HG03025 (cell line): Measurements from ENCODE around the gene TH.

Experiments used
- ATAC-seq: cut with Tn5 transposase; IDR thresholded peaks from one replicate; pipeline ENCODE4 v1.9.1; 2021; ENCODE audit warnings: mild to moderate bottlenecking, moderate library complexity; ENCODE audit not compliant: unreplicated experiment, low FRiP score

TH gene

DNA sequence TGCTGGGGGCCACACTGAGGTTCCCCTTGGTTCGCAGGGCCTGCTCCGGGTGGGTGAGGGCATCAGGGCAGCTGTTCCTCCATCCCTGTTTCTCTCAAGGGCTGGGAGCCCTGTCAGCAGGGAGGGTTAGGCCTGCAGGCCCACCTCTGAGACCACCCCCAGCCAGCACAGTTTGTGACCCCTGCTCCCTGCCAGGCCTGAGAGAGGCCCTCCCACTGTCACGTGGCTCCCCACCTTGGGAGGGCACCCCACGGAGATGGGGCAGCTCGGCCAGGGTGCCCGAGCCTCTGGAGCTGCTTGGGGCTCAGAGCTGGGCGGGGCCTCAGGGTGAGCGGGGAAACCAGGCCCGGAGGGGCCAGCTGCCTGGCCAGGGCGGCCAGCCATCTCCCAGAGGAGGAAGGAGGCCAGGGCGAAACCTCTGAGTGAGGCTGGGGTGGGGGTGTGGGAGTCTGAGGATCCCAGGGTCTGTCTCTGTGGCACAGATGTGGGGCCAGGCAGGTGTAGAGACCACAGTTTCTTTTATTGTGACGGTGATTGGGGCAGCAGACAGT, 8.1 kb downstream of the TH start:
- ATAC-seq = no peak

DNA sequence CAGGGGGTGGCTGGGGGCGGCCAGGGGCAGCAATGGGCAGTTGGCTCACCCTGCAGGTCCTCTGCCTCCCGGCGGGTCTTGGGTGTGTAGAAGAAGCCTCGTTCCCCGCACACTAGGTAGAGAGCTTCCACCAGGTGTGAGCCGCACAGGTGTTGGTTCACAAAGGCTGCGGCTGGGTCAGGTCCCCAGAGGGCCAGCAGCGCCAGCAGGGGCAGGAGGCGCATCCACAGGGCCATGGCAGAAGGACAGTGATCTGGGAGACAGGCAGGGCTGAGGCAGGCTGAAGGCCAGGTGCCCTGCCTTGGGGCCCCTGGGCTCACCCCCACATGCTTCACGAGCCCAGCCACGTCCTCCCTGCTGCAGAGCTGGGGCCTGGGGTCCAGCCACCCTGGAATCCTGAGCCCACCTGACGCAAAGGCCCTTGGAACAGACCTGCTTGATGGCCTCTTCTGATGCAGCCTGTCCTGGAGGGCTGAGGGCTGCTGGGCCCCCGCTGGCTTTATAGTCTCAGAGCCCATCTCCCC, 10.8 kb downstream of the TH start, which contains the start of gene INS:
Gene INS (minus strand): TSS at position 474 of the 524 bp plus-strand sequence. CDS start 238 bp downstream, at position 236.
- ATAC-seq = no peak

DNA sequence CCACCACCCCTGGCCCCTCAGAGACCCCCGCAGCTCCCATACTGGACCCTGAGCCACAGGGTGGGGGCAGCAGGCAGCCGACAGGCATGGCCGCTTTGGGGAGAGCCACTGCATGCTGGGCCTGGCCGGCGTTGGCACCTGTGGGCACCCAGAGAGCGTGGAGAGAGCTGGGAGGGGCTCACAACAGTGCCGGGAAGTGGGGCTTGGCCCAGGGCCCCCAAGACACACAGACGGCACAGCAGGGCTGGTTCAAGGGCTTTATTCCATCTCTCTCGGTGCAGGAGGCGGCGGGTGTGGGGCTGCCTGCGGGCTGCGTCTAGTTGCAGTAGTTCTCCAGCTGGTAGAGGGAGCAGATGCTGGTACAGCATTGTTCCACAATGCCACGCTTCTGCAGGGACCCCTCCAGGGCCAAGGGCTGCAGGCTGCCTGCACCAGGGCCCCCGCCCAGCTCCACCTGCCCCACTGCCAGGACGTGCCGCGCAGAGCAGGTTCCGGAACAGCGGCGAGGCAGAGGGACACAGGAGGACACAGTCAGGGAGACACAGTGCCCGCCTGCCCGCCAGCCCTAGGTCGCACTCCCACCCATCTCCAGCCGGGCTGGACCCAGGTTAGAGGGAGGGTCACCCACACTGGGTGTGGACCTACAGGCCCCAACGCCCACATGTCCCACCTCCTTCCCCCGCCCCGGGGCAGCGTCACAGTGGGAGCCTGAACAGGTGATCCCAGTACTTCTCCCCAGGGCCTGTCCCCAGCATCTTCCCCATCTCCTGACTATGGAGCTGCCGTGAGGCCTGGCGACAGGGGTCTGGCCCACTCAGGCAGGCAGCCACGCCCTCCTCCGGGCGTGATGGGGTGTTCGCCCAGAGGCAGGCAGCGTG, 11.8 kb downstream of the TH start:
- no peak for ATAC-seq

DNA sequence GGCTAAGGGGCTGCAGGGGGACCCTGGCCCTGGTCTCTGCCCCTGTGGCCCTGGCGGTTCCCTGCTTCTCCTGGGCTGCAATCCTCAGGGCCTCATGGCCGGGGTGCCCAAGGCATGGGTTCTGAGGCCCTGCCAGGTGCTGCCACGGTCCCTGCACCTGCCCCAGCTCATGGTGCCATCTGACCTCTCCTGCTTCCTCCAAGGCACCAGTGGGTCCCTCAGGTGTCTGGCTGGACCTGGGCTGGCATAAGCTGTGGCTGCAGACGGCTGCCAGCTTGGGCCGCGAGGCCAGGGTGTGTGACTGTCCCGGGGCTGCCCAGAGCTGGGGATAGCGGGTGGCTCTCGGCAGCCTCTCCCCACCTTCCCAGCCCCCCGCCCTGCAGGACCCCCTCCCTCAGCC, 12.6 kb downstream of the TH start:
- no peak for ATAC-seq

DNA sequence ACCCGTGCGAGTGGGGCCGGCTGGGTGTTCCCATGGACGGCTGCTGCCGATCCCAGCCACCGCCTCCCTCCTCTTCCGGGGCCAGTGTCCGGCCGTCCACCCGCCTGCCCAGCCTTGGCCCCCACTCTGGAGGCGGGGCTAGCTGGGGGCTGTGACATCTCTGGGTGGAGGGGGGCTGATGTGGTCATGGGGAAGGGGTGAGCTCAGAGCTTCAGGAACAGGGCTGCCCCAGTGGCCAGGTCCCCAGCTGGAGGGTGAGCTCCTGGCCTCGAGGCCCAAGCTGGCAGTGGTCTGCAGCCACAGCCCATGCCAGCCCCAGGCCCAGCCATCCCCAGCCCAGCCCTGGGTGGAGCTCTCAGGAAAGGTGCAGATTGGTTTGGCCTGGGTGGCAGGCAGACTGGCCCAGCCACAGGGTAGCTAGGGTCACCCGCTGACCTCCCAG, 13.3 kb downstream of the TH start:
- no peak for ATAC-seq

DNA sequence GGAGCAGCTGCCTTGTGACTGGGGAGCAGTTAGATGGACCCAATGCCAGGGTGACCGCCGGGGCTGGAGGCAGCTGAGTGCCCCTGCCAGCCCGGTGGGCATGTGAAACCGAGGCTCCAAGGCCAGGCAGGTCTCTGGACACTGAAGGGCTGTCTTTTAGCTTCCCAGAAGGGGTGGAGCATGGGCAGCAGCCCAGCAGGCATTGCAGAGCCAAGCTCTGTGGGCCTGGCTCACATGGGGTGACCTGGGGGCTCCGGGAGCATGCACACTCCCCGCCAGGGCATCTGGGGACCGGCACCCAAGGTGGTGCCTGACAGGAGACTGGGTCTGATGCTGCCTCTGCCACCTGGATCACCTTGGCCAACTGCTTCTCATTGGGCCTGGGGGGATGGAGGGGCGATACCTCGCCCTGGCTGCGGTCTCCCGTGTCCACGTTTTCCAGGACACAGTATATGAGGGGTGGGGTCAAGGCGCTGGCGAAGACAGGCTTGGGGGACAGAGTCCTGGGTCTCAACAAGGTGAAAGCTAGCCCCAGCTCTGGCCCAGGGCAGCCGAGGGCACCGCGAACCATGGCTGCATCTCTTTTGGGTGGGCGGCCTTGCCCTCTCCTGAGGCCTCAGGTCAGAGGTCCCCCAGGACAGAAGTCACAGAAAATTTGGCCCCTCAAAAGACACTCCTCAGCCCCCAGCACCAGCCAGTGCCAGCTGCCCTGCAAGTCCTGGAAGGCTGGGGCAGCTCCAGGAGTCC, 14.1 kb downstream of the TH start:
- no peak for ATAC-seq

DNA sequence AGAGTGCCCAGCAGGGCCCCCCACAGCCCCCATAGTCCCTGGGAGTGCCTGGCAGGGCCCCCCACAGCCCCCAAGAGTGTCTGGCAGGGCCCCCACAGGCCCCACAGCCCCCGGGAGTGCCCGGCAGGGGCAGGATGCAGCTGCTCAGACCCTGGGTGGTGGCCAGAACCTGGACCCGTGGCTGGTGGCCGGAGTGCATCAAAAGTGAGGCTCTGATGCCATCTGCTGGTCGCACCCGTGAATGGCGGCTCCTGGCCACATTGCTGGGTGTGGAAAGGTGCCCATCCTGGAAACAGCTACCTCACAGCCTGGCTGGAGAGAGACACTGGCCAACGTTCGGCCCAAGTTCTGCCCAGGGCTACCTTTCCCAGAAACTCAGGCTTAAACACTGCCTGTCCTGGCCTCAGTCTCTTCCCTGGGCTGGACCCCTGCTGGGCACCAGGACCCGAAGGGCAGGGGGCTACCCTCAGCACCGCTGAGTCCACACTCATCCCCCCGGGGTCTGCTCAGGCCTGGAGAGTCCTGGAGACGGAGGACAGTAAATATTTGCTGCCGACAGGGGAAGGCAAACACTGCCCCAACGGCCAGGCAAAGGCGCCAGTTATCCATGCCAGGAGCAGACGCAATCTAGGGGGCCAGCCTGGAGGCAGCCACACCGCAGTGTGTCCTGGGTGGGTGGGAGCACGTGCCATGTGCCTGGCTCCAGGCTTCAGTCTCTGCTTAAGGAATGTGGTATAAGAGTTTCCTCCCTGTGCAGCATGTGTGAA, 15.0 kb downstream of the TH start:
- no peak for ATAC-seq

DNA sequence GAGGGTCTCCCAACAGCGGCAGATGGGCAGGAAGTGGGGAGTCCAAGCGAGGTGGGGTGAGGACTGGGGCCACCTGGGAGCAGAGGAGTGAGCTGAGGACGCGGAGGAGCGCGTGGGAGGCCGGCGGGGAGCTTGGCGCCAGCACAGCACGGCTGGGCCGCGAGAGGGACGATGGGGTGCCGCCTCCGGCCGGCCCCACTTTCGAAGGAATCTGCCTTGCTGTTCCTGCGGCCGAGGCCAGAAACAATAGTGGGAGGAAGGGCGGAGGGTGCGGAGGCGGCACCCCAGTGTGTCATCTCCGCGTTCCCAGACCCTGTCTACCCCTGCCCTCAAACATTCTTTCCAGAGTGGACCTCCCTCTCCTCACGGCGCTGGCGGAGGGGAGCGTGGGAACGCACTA, 16.1 kb downstream of the TH start:
- no peak for ATAC-seq

DNA sequence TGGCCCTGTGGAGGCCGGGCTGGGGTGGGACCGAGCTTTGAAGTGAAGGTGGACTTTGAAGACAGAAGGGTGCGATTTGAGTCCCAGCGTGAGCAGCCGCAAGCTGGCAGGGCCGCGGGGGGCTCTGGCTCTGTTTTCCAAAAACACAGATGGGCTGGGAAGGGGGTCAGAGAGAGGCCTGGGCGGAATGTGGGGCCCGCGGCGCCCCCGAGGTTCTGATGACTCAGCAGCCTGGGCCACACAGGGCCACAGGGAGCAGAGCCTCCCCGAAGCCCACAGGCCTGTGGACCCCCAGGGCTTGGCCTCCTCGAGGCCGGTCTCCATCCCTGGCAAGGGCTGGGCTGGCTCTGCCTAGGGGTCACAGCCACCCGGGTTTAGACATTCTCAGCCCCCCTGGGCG, 16.7 kb downstream of the TH start:
- ATAC-seq = no peak

DNA sequence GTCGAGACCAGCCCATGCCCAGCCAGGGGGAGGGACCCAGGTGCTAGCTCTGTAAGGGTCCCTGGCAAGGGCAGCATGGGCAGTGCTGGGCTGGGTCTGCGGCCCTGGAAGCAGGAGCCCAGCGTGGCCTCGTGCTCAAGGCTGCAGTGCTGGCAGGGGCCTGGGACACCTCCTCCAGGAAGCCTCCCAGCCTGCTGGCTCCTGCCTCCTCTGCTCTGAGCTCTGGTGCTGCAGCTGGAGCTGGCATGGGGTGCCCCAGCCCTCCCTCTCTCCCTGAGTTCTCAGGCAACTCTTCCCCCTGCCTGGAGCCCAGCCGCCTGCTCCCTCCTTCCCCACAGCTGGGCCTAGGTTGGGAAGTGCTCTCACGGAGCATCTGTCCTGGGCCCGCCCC, 17.4 kb downstream of the TH start:
- ATAC-seq = no peak

DNA sequence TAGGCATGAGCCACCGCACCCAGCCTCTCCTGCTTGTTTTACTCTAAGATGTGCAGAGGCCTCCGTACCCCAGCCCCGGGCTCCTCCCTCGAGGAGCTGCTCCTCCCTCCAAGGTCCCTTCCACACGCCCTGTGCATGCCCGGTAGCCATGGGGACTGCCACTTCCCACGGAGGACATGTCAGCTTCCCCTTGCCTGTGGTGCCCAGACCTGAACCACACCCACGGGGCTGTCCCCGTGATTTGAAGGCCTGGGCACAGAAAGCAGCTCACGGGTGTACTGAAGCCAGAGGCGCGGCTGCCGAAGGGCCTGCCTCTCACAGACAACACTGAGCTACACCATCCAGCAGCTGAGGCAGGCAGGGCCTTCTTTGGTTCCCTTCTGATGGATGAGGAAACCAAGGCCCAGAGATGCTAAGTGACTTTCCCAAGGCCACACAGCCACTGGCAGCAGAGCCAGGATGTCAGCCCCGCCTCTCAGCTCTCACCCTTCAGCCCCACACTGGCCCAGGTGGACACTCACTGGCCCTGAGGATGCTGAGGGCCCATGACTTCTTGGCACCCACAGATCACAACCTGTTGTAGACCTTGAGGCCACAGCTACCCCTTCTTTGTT, 17.9 kb downstream of the TH start:
- no peak for ATAC-seq

DNA sequence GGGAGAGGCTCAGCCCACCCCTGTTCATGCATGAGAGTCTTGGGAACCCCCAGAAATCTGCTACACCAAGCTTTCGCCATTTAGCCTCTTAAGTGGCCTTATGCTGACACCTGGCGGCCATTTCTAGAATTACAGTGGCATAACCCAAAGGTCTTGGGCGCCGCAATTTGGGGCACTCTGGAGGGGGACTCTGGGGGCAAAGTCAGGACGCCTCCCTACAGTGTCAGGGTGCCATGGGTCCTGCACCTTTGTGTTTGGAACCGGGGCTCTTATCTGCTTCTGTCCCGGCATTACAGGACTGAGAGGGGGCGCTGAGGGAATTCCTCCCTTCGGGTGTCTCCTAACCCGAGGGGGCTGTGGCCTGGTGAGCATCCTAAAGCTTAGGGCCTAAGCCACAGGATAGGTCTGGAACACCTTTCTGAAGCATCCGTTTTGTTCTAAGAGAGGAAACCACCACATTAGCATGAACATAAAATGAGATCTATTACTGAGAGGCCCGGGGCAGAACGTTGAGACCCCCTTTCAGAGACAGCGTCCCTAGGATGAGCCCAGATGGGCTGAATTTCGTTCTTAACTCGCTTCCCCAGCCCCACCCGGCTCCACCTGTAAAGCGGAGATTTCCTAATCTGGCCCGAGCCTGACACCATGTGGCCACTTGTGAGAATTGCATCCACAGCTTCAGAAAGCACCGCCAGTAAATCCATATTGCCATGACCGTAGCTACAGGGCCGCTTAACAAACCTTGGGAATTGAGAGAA, 19.9 kb downstream of the TH start:
- ATAC-seq = no peak

DNA sequence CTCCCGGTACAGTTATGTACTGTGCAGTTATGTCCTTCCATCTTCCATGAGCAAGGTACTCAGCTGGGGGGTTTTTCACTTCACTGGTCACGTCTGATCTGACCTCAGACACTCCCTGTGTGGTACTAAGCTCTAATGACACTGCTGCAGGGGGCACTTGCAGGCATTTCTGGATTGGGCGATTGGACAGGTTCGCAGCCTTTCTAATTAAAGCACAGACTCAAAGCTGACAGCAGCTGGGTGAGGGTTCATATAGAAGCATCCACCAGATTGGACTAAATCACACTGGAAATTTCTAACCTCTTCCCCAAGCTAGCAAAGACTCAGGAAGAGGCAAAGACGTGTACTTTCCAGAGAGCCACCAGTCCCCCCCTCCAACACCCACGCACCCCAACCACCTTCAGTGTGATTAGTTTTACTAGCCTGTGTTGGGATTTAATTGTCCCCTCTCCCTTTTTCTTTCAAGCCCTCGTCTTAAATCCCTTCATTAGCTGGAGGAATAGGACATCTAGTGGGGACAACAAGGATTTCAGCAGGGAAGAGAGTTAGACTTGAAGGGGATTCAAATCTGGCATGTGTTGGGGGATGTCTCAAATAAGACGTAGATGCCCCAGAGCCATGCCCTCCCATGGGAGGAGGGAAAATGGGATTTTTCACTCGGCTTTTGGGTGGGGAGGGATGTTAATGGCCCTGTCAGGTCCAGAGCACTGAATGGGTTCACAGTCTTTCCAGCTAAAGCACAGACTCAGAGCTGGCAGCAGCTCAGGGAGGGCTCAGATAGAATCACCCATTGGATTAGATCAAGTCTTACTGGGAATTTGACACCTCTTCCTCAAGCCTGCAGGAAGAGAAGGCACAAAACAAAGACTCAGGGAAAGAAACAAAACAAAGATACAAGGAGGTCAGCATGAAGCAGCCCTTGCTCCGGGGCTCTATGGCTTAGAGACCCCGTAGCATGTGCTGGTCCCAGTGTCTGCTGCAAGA, 21.5 kb downstream of the TH start:
- ATAC-seq = no peak

DNA sequence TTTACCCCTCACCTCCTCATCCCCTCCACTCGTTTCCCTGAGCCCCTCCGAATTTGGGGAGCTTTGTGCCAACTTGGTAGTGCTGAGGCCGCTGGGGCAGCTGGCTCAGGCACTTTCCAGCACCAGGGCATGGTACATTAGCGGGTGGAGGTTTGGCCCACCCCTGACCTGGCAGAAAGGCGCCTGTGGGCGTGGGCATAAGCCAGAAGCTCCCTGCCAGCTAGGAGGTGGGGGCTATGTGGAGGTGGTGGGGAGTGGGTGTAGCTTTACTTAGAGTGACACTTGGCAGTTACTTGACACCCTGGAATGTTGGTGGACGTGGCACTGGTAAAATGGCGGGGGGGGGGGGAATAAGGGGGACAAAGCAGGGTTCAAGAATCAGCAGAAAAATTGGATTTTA, 22.2 kb downstream of the TH start:
- ATAC-seq = no peak

DNA sequence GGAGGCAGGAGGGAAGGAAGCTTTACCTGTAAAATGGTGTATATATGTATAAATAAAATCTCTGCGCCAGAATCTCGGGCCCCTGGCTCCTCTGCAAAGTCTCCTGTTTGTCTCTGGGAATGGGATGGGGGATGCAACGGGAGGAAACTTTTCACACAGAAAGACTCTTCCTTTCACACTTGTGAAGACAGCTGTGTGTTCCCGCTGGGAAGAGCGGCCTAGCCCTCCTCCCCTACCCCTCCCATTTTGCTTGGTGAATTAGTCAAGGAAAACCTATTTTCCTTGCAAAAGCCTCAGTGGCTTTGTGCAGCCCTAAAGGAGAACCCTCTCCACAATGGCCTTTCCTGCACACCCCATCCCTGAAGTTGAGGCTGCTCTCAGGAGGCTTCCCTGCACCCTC, 23.0 kb downstream of the TH start:
- ATAC-seq = no peak

DNA sequence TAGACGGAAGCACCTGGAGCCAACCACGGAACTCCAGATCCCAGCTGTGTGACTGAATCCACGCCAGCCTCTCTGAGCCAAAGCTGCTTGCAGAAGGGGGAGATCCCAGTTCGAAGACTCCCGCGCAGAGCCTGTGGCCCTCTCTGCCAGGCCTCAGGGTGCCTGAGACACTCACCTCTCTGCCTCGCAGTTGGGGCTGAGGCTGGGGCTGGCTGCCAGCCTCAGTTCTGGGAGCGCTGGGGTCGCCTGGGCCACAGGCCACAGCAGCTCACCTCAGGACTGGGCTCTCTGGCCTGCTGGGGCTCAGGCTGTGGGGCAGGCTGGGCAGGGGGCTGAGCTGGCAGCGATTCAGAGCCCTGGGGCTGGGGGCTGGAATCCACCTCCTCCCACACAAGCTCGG, 24.2 kb downstream of the TH start:
- ATAC-seq = no peak

DNA sequence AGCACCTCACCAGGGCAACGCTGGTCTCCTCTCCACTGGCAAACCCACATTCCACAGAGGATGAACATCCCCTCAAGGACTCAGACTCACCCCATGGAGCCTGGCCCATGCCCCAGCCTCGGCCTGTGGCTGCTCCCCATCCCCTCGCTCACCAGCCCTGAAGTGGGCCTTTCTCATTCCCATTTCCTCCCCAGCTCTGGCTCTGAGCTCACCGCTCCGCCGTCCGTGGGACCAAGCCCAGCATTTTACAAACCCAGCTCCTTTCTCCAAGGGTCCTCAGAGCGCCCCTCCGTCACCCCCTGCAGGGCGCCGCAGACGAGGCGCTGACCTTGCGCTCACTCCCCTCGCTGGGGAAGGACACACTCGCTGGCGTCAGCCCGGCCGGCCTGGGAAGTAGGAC, 25.6 kb downstream of the TH start:
- no peak for ATAC-seq

DNA sequence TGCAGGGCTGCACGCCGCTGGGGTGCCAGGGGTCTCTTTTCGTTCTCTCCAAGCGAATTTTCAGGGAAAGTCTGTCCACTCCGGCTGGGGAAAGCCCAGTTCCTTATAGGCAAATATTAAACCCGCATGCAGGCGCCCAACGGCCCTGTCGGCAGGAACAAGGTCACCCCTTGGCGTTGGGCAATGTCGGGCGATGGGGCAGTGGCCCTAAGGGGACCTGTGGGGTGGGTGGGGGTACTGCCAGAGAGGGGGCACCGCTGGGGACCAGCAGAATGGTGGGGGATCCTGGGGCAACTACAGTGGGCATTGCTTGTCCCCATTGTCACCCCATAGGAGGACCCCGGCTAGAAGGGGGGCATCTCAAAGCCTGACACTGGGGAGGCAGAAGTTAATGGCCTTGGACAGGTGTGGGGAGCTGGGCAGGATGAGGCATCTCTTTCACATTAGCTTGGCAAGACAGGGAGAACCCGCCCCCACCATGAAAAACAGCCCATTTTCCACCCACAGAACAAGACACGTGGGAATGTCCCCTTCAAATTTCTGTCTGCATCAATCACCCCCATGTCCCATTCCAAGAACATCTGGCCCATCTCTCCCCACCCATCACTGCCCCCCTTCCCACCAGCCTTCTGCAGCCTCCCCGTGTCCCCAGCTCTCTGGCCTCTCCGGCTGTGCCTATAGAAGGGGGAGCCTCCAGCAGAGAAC, 26.9 kb downstream of the TH start:
- ATAC-seq = no peak
